Large intestine (tissue), 3 donors: ENCODE data around the gene ZFYVE27. TPM values are rescaled to one million over a fixed set of nuclear protein-coding genes. Genes with fewer than 3 reads are reported as not detected.

Experiments used
- DNase-seq, 2 donors: peaks; one replicate each; pipeline versions ENCODE4 v3.0.0 to v3.0.0-alpha.2; 2013
- H3K27ac ChIP-seq: one replicate; pipeline ENCODE4 v1.5.1; 2013; ENCODE audit warnings: low read length
- H3K27me3 ChIP-seq: 2 replicates; pipeline ENCODE4 v1.6.1; 2013; ENCODE audit warnings: low read length; ENCODE audit not compliant: control insufficient read depth, insufficient read depth
- H3K36me3 ChIP-seq: 2 replicates; pipeline ENCODE4 v1.6.1; 2013; ENCODE audit warnings: low read length; ENCODE audit not compliant: control insufficient read depth, insufficient read depth
- H3K4me1 ChIP-seq: one replicate; pipeline ENCODE4 v1.6.1; 2013; ENCODE audit warnings: low read length; ENCODE audit not compliant: control insufficient read depth, insufficient read depth
- H3K4me3 ChIP-seq: one replicate; pipeline ENCODE4 v1.5.1; 2013; ENCODE audit warnings: low read length
- H3K9me3 ChIP-seq: one replicate; pipeline ENCODE4 v1.6.1; 2013; ENCODE audit warnings: mild to moderate bottlenecking, low read depth, low read length, moderate library complexity; ENCODE audit not compliant: control insufficient read depth
- WGBS: methylation state at CpG from one replicate; pipeline ENCODE4 v1.1.5; 2013; ENCODE audit warnings: low lambda C conversion rate; ENCODE audit not compliant: insufficient coverage; 5-methylcytosine and 5-hydroxymethylcytosine counted together
- polyA plus RNA-seq: library from polyadenylated mRNA; unstranded; fragments of 120-200 nt; gene quantifications from one replicate; pipeline ENCODE4 v1.2.1, GENCODE V29; 2013

Gene ZFYVE27
- polyA plus RNA-seq, 1 donor: 51.2 TPM

GRCh38 chr10:97762056-97762455 lies 25.1 kb downstream of the ZFYVE27 start:
- no peaks in the 10 kb centered on the region for H3K9me3 ChIP-seq
- peaks cover 2% of the 10 kb centered on the region for H3K4me1 ChIP-seq
- no peak overlapping the region for H3K27ac ChIP-seq
- no peak for DNase-seq
- H3K27me3 ChIP-seq: no peaks in the 10 kb centered on the region
- peaks cover 44% of the 10 kb centered on the region for H3K36me3 ChIP-seq
- WGBS: no CpG with 5 or more reads among the region's 10 CpGs
- no peak overlapping the region for H3K4me3 ChIP-seq

GRCh38 chr10:97762816-97763215 lies 25.9 kb downstream of the ZFYVE27 start:
- Histone ChIP-seq H3K36me3 (peaks cover 40% of the 10 kb centered on the region), H3K4me3 (no peak overlapping the region), H3K9me3 (no peaks in the 10 kb centered on the region), H3K27ac (no peak overlapping the region), H3K27me3 (no peaks in the 10 kb centered on the region), H3K4me1 (peaks cover 2% of the 10 kb centered on the region)
- WGBS: no CpG with 5 or more reads among the region's 5 CpGs
- no peak for DNase-seq

GRCh38 chr10:97763411-97763810 lies 26.5 kb downstream of the ZFYVE27 start:
- Histone ChIP-seq H3K4me1 (peaks cover 2% of the 10 kb centered on the region), H3K36me3 (peaks cover 39% of the 10 kb centered on the region), H3K27ac (no peak overlapping the region), H3K9me3 (no peaks in the 10 kb centered on the region), H3K4me3 (no peak overlapping the region), H3K27me3 (no peaks in the 10 kb centered on the region)
- no peak for DNase-seq
- WGBS: no CpG with 5 or more reads among the region's 2 CpGs

GRCh38 chr10:97763947-97764346 lies 27.0 kb downstream of the ZFYVE27 start:
- DNase-seq: no peak
- WGBS: no CpG with 5 or more reads among the region's 3 CpGs
- Histone ChIP-seq H3K27ac (no peak overlapping the region), H3K36me3 (peaks cover 36% of the 10 kb centered on the region), H3K4me3 (no peak overlapping the region), H3K4me1 (peaks cover 2% of the 10 kb centered on the region), H3K9me3 (no peaks in the 10 kb centered on the region), H3K27me3 (no peaks in the 10 kb centered on the region)

GRCh38 chr10:97764519-97764931 lies 27.6 kb downstream of the ZFYVE27 start:
- H3K27ac ChIP-seq: no peak overlapping the region
- peaks cover 30% of the 10 kb centered on the region for H3K36me3 ChIP-seq
- no peaks in the 10 kb centered on the region for H3K9me3 ChIP-seq
- WGBS: no CpG with 5 or more reads among the region's 7 CpGs
- no peaks in the 10 kb centered on the region for H3K27me3 ChIP-seq
- no peak overlapping the region for H3K4me3 ChIP-seq
- DNase-seq: peak; percentile 33 to 68
- peaks cover 1% of the 10 kb centered on the region for H3K4me1 ChIP-seq

GRCh38 chr10:97765201-97765600 lies 28.3 kb downstream of the ZFYVE27 start:
- Histone ChIP-seq H3K36me3 (peaks cover 24% of the 10 kb centered on the region), H3K9me3 (no peaks in the 10 kb centered on the region), H3K27ac (no peak overlapping the region), H3K27me3 (peaks cover under 1% of the 10 kb centered on the region), H3K4me3 (no peak overlapping the region), H3K4me1 (no peaks in the 10 kb centered on the region)
- no CpG with 5 or more reads among the region's 15 CpGs for WGBS
- DNase-seq: peak in 1 of 2 donors; percentile 24

- H3K36me3 ChIP-seq: peaks cover 13% of the 10 kb centered on the region
- no peaks in the 10 kb centered on the region for H3K9me3 ChIP-seq
- H3K4me3 ChIP-seq: no peak overlapping the region
- peaks cover 11% of the 10 kb centered on the region for H3K27me3 ChIP-seq
- no peak overlapping the region for H3K27ac ChIP-seq
- WGBS: no CpG with 5 or more reads among the region's 13 CpGs
- no peak for DNase-seq
- H3K4me1 ChIP-seq: peaks cover under 1% of the 10 kb centered on the region
Measured at GRCh38 chr10:97766106-97766810, 29.3 kb downstream of the ZFYVE27 start.

GRCh38 chr10:97766996-97767924 lies 30.3 kb downstream of the ZFYVE27 start:
- H3K4me1 ChIP-seq: peaks cover 6% of the 10 kb centered on the region
- DNase-seq: no peak
- H3K4me3 ChIP-seq: no peak overlapping the region
- peaks cover 4% of the 10 kb centered on the region for H3K36me3 ChIP-seq
- H3K9me3 ChIP-seq: no peaks in the 10 kb centered on the region
- peaks cover 17% of the 10 kb centered on the region for H3K27me3 ChIP-seq
- H3K27ac ChIP-seq: no peak overlapping the region
- WGBS: 82% methylated on average over 2 of the region's 22 CpGs

GRCh38 chr10:97768322-97769315 lies 31.7 kb downstream of the ZFYVE27 start:
- Histone ChIP-seq H3K27ac (no peak overlapping the region), H3K4me1 (peaks cover 19% of the 10 kb centered on the region), H3K4me3 (no peak overlapping the region), H3K27me3 (peaks cover 29% of the 10 kb centered on the region), H3K9me3 (no peaks in the 10 kb centered on the region), H3K36me3 (peaks cover 2% of the 10 kb centered on the region)
- no peak for DNase-seq
- no CpG with 5 or more reads among the region's 9 CpGs for WGBS

- no CpG with 5 or more reads among the region's 5 CpGs for WGBS
- Histone ChIP-seq H3K9me3 (no peaks in the 10 kb centered on the region), H3K27ac (no peak overlapping the region), H3K27me3 (peaks cover 30% of the 10 kb centered on the region), H3K4me3 (no peak overlapping the region), H3K36me3 (peaks cover 2% of the 10 kb centered on the region), H3K4me1 (peaks cover 20% of the 10 kb centered on the region)
- DNase-seq: no peak
Measured at GRCh38 chr10:97770255-97770654, 33.3 kb downstream of the ZFYVE27 start.
